HEK293 (cell line): ENCODE data around the gene PHACTR1.

Experiments
- CTCF ChIA-PET: fragments of 350-600 bp; formaldehyde crosslinking; extraction: SDS; loops from one replicate; lab custom pipeline; 2021; ENCODE audit warnings: antibody characterized with exemption; lab: Yijun Ruan, JAX
- POLR2A ChIA-PET: fragments of 300-600 bp; formaldehyde crosslinking; extraction: SDS; loops from one replicate; lab custom pipeline; 2020; ENCODE audit warnings: antibody characterized with exemption, inconsistent platforms; lab: Yijun Ruan, JAX
- H3K27ac ChIP-seq: fragments of 200-500 bp; sonication (Bioruptor generic); 2 replicates; pipeline ENCODE4 v1.5.1; 2014; ENCODE audit warnings: low read depth, low read length, control low read depth, inconsistent platforms; ENCODE audit errors: extremely low read depth
- H3K36me3 ChIP-seq, 2 experiments: fragments of 200-500 bp in 1 of 2; sonication (Bioruptor generic) in 1 of 2; 1 replicate in 1 of 2; 2 replicates in 1 of 2; pipeline ENCODE4 v1.5.1; 2014 to 2017; ENCODE audit warnings: inconsistent platforms in 2 of 2, low read length in 2 of 2; ENCODE audit not compliant: control insufficient read depth in 2 of 2, insufficient read depth in 1 of 2
- H3K4me1 ChIP-seq: fragments of 200-500 bp; sonication (Bioruptor generic); 2 replicates; pipeline ENCODE4 v1.5.1; 2014; ENCODE audit warnings: mild to moderate bottlenecking, low read length, inconsistent platforms; ENCODE audit not compliant: control insufficient read depth, insufficient read depth
- H3K4me3 ChIP-seq: 2 replicates; pipeline ENCODE4 v1.5.1; 2011; ENCODE audit warnings: low read depth, mild to moderate bottlenecking, control low read depth, low read length, moderate library complexity
- H3K9me3 ChIP-seq: fragments of 200-500 bp; sonication (Bioruptor generic); 2 replicates; pipeline ENCODE4 v1.5.1; 2014; ENCODE audit warnings: low read depth, low read length, inconsistent platforms; ENCODE audit not compliant: control insufficient read depth, insufficient read depth
- BCL11B ChIP-seq: fragments of 450-650 bp; formaldehyde crosslinking; IDR thresholded peaks from 2 replicates; pipeline ENCODE4 v1.5.1; 2016; ENCODE audit warnings: low read depth, missing biosample characterization, missing genetic modification characterization
- EGR2 ChIP-seq: fragments of 450-650 bp; formaldehyde crosslinking; IDR thresholded peaks from 2 replicates; pipeline ENCODE4 v1.5.1; 2016; ENCODE audit warnings: low read depth, missing biosample characterization, missing genetic modification characterization
- GFI1B ChIP-seq: fragments of 450-650 bp; formaldehyde crosslinking; IDR thresholded peaks from 2 replicates; pipeline ENCODE4 v1.5.1; 2016; ENCODE audit warnings: missing biosample characterization, missing genetic modification characterization
- GLI2 ChIP-seq: fragments of 450-650 bp; formaldehyde crosslinking; IDR thresholded peaks from 2 replicates; pipeline ENCODE4; 2017; ENCODE audit warnings: missing biosample characterization, missing genetic modification characterization, low read depth, borderline replicate concordance
- GLI4 ChIP-seq: fragments of 450-650 bp; formaldehyde crosslinking; IDR thresholded peaks from 2 replicates; pipeline ENCODE4 v1.5.1; 2016; ENCODE audit warnings: missing biosample characterization, missing genetic modification characterization
- KLF1 ChIP-seq: fragments of 450-650 bp; formaldehyde crosslinking; IDR thresholded peaks from 2 replicates; pipeline ENCODE4 v1.5.1; 2016; ENCODE audit warnings: missing biosample characterization, missing genetic modification characterization
- OVOL3 ChIP-seq: fragments of 450-650 bp; formaldehyde crosslinking; IDR thresholded peaks from 2 replicates; pipeline ENCODE4 v1.5.1; 2016; ENCODE audit warnings: missing biosample characterization, missing genetic modification characterization
- PRDM1 ChIP-seq: fragments of 450-650 bp; formaldehyde crosslinking; IDR thresholded peaks from 2 replicates; pipeline ENCODE4; 2016; ENCODE audit warnings: missing biosample characterization, missing genetic modification characterization
- REPIN1 ChIP-seq: fragments of 450-650 bp; formaldehyde crosslinking; IDR thresholded peaks from 2 replicates; pipeline ENCODE4 v1.5.1; 2017; ENCODE audit warnings: missing biosample characterization, missing genetic modification characterization, low read depth
- SCRT1 ChIP-seq: fragments of 450-650 bp; formaldehyde crosslinking; IDR thresholded peaks from 2 replicates; pipeline ENCODE4 v1.5.1; 2016; ENCODE audit warnings: missing biosample characterization, missing genetic modification characterization, borderline replicate concordance
- WT1 ChIP-seq: fragments of 450-650 bp; formaldehyde crosslinking; IDR thresholded peaks from 2 replicates; pipeline ENCODE4 v1.5.1; 2016; ENCODE audit warnings: missing biosample characterization, missing genetic modification characterization
- ZBTB17 ChIP-seq: fragments of 450-650 bp; formaldehyde crosslinking; IDR thresholded peaks from 2 replicates; pipeline ENCODE4 v1.5.1; 2016; ENCODE audit warnings: missing biosample characterization, missing genetic modification characterization
- ZFP41 ChIP-seq: fragments of 450-650 bp; formaldehyde crosslinking; IDR thresholded peaks from 2 replicates; pipeline ENCODE4 v1.5.1; 2016; ENCODE audit warnings: missing biosample characterization, missing genetic modification characterization, borderline replicate concordance
- ZNF133 ChIP-seq: fragments of 450-650 bp; formaldehyde crosslinking; IDR thresholded peaks from 2 replicates; pipeline ENCODE4 v1.5.1; 2016; ENCODE audit warnings: missing biosample characterization, missing genetic modification characterization
- ZNF184 ChIP-seq: fragments of 450-650 bp; IDR thresholded peaks from 2 replicates; pipeline ENCODE4 v1.5.1; 2018; ENCODE audit warnings: missing biosample characterization, mild to moderate bottlenecking, missing genetic modification characterization
- ZNF223 ChIP-seq: fragments of 450-650 bp; formaldehyde crosslinking; IDR thresholded peaks from 2 replicates; pipeline ENCODE4 v1.5.1; 2016; ENCODE audit warnings: missing biosample characterization, missing genetic modification characterization
- ZNF311 ChIP-seq: fragments of 450-650 bp; formaldehyde crosslinking; IDR thresholded peaks from 2 replicates; pipeline ENCODE4 v1.5.1; 2017; ENCODE audit warnings: missing biosample characterization, missing genetic modification characterization, borderline replicate concordance
- ZNF544 ChIP-seq: fragments of 450-650 bp; formaldehyde crosslinking; IDR thresholded peaks from 2 replicates; pipeline ENCODE4 v1.5.0; 2017; ENCODE audit warnings: missing biosample characterization, missing genetic modification characterization
- ZNF548 ChIP-seq: fragments of 450-650 bp; formaldehyde crosslinking; IDR thresholded peaks from 2 replicates; pipeline ENCODE4 v1.5.1; 2016; ENCODE audit warnings: missing biosample characterization, missing genetic modification characterization
- ZNF555 ChIP-seq: fragments of 450-650 bp; formaldehyde crosslinking; conservative IDR thresholded peaks from 2 replicates; pipeline ENCODE4 v1.5.1; 2017; ENCODE audit warnings: missing biosample characterization, mild to moderate bottlenecking, missing genetic modification characterization, inconsistent platforms
- ZNF558 ChIP-seq: fragments of 450-650 bp; formaldehyde crosslinking; IDR thresholded peaks from 2 replicates; pipeline ENCODE4 v1.5.1; 2016; ENCODE audit warnings: missing biosample characterization, missing genetic modification characterization
- ZNF600 ChIP-seq: fragments of 450-650 bp; formaldehyde crosslinking; IDR thresholded peaks from 2 replicates; pipeline ENCODE4 v1.5.1; 2016; ENCODE audit warnings: missing biosample characterization, missing genetic modification characterization
- ZNF621 ChIP-seq: fragments of 450-650 bp; formaldehyde crosslinking; IDR thresholded peaks from 2 replicates; pipeline ENCODE4 v1.5.1; 2017; ENCODE audit warnings: missing biosample characterization, missing genetic modification characterization
- ZNF624 ChIP-seq: fragments of 450-650 bp; formaldehyde crosslinking; IDR thresholded peaks from 2 replicates; pipeline ENCODE4 v1.5.1; 2017; ENCODE audit warnings: missing biosample characterization, missing genetic modification characterization
- ZNF701 ChIP-seq: fragments of 450-650 bp; formaldehyde crosslinking; IDR thresholded peaks from 2 replicates; pipeline ENCODE4 v1.5.1; 2016; ENCODE audit warnings: missing biosample characterization, missing genetic modification characterization
- TF ChIP-seq, protein P1 (sequence below): fragments of 450-650 bp; formaldehyde crosslinking; IDR thresholded peaks from 2 replicates; pipeline ENCODE4 v1.5.0; 2017; ENCODE audit warnings: missing biosample characterization, missing genetic modification characterization, borderline replicate concordance
- TF ChIP-seq, protein P2 (sequence below): fragments of 450-650 bp; formaldehyde crosslinking; IDR thresholded peaks from 2 replicates; pipeline ENCODE4 v1.5.1; 2016; ENCODE audit warnings: missing biosample characterization, missing genetic modification characterization

Gene PHACTR1

DNA sequence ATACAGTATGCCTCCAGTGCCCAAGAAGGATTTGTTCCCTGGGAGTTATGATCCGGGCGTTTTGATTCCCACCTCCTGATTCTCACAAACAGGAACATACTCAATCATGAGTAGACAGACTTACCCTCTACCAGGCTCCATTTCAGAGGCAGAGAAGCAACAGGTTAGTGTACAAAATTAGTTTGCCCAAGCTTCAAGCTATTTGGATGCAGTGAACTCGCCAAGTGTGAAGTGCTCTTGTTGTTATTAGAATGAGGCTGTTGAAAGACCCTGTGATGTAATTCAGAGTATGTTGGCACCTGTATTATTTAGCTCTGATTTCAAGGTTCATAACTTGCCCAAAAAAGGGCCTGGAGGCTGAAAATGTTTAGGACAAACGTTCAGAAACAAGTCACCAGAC is 247.0 kb downstream of the PHACTR1 start (continued):
- TF ChIP-seq SCRT1 (no peak), EGR2 (tag by site-specific recombination) (no peak)
- TF ChIP-seq, protein P1, sequence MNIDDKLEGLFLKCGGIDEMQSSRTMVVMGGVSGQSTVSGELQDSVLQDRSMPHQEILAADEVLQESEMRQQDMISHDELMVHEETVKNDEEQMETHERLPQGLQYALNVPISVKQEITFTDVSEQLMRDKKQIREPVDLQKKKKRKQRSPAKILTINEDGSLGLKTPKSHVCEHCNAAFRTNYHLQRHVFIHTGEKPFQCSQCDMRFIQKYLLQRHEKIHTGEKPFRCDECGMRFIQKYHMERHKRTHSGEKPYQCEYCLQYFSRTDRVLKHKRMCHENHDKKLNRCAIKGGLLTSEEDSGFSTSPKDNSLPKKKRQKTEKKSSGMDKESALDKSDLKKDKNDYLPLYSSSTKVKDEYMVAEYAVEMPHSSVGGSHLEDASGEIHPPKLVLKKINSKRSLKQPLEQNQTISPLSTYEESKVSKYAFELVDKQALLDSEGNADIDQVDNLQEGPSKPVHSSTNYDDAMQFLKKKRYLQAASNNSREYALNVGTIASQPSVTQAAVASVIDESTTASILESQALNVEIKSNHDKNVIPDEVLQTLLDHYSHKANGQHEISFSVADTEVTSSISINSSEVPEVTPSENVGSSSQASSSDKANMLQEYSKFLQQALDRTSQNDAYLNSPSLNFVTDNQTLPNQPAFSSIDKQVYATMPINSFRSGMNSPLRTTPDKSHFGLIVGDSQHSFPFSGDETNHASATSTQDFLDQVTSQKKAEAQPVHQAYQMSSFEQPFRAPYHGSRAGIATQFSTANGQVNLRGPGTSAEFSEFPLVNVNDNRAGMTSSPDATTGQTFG: no peak

DNA sequence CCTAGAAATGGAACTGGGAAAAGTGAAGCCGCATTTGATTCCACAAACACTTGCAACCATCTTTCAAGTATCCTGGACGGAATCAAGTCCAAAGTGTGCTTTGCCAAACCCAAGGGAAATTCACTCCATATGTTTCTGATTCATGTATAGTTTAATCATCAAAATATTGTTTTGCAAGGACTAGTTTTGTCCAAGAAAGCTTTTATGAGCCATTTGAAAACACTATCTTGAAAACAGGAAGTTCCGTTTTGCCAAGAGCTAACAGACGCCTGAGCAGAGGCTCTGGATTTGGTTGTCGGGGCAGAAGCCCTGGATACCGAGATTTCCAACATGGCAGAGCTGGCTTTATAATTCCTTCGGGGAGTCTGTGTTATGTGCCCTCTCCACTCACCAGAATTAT is 251.1 kb downstream of the PHACTR1 start:
- no peaks in the 10 kb centered on the region for H3K9me3 ChIP-seq
- H3K4me3 ChIP-seq: no peak overlapping the region
- no peak for TF ChIP-seq ZNF133
- TF ChIP-seq OVOL3: no peak
- TF ChIP-seq, protein P2, sequence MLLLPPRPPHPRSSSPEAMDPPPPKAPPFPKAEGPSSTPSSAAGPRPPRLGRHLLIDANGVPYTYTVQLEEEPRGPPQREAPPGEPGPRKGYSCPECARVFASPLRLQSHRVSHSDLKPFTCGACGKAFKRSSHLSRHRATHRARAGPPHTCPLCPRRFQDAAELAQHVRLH (tag by site-specific recombination): no peak
- no peak for TF ChIP-seq KLF1 (tag by site-specific recombination)
- no peak for TF ChIP-seq ZBTB17 (tag by site-specific recombination)
- TF ChIP-seq ZNF311: no peak
- TF ChIP-seq ZFP41 (tag by site-specific recombination): no peak
- no peak for TF ChIP-seq ZNF223 (tag by site-specific recombination)
- TF ChIP-seq WT1 (tag by site-specific recombination): no peak
- TF ChIP-seq ZNF555 (tag by site-specific recombination): no peak
- TF ChIP-seq ZNF701 (tag by site-specific recombination): no peak
- POLR2A ChIA-PET: interaction anchor here (0.6 kb wide), 1 partner anchor 11 kb away, joined by 3 read pairs; no protein-coding TSS in a partner anchor
- no peaks in the 10 kb centered on the region for H3K36me3 ChIP-seq
- peaks cover 5% of the 10 kb centered on the region for H3K4me1 ChIP-seq
- CTCF ChIA-PET: interaction anchor here (0.6 to 1.1 kb wide), 2 partner anchors 77 to 330 kb away, joined by 3 read pairs; no protein-coding TSS in a partner anchor
- H3K27ac ChIP-seq: no peak overlapping the region

DNA sequence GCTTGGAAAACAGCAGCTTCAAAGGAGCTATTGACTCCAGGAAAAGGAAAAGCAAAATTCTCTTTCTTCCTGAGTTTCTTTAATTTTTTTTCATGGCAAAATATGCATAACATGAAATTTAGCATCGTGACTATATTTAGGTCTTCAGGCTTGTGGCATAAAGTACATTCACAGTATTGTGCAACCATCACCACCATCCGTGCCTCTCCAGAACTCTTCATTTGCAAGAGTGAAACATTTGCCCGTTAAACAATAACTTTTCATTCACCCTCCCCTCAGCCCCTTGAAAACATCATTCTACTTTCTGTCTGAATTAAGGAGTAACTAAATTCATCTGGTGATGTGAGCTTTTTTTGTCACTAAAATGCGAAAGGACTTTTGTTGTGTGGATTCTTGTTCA is 251.7 kb downstream of the PHACTR1 start:
- no peak for TF ChIP-seq BCL11B
- TF ChIP-seq REPIN1 (tag by site-specific recombination): no peak
- TF ChIP-seq GLI2 (tag by site-specific recombination): no peak
- no peak for TF ChIP-seq ZNF624
- no peak for TF ChIP-seq ZNF558
- TF ChIP-seq ZNF600 (tag by site-specific recombination): no peak
- TF ChIP-seq PRDM1 (tag by site-specific recombination): no peak
- no peak for TF ChIP-seq ZNF544 (tag by site-specific recombination)
- no peak for TF ChIP-seq ZNF184
- TF ChIP-seq ZNF548: no peak
- TF ChIP-seq GFI1B: no peak
- no peak for TF ChIP-seq ZNF621 (tag by site-specific recombination)
- TF ChIP-seq GLI4 (tag by site-specific recombination): no peak
- TF ChIP-seq, all 188 proteins: peak for 0
- POLR2A ChIA-PET: no interaction called here
- Histone ChIP-seq H3K27ac (no peak overlapping the region), H3K4me3 (no peak overlapping the region), H3K9me3 (no peaks in the 10 kb centered on the region), H3K36me3 (no peaks in the 10 kb centered on the region), H3K4me1 (peaks cover 5% of the 10 kb centered on the region)
- CTCF ChIA-PET: interaction anchor here (1.1 kb wide), 1 partner anchor 331 kb away, joined by 3 read pairs; no protein-coding TSS in a partner anchor
